NOMO-1 treated with dmso at 0.1 percent for 144 hours (cell line): ENCODE results near the gene AK1.
A peak's percentile ranks its signal among the peaks of the same experiment; 100 is the strongest.

Experiments
- DNase-seq: peaks from one replicate; lab custom pipeline; 2025; ENCODE audit not compliant: unreplicated experiment; lab: John Stamatoyannopoulos, UW

AK1 gene

DNA sequence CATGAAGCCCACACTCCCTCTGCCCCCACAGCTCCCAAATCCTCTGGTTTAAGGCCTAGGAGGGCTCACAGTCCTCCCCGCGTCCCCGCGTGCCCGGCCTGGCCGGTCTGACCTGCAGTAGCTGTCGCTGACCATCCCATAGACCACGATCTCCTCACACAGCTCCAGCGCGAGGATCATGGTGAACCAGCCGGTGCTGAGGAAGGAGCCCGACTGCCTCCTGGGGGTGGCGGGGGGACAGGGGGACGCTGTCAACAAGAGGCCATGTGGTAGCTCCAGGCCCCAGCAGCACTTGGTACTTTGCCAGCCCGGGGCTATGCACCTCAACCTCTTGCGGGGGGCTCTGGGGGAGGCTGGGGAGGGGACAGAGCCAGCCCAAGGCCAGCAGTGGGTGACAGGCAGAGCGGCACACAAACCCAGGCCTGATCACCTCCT lies 32.4 kb upstream of the AK1 start:
- DNase-seq: no peak

DNA sequence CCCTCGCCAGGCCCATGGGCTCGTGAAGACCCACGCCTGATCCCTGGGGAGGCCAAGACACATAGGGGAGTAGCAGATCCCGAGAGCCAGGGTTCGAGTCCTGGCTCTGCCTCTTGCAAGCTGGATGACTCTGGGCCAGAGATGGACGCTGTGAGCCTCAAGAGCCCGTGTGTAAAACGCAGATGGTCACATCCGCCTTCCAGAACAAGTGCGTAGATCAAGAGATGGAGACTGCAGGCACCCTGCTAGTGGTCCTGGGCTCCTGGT lies 31.1 kb upstream of the AK1 start:
- no peak for DNase-seq

DNA sequence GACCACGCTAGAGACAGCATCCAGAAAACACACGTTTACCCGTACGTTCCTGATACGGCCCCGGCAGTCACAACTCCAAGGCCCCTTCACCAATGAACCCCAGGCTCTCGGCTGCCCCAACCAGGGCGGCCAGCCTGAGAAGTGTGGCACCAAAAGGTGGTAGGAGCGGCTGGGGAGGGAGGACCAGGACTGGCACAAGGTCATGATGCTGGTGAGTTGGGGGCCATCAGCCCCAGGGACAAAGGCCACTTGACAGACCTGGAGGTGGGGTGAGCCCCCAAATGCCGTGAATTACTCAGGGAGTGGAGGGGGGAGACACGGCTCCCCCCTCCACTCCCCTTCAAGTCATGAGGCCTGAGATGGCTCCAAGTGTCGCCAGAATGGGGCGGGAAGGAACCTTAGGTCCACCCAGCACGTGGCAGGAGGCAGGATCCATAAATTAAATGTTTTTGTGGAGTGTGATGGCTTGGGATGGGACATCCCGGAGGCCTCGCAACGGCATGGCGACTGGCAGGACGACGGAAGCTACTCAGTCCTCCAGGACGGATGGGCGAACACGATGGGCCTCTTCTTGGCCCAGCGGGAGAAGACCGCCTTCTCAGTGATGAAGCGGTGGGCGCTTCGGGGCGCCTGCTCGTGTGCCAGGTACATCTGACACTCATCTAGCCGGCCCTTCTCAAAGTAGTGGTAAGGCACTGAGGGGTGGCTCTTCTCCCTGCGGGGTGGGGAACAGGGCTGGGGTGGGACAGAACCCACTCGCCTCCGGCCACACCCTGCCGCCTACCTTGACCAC lies 30.6 kb upstream of the AK1 start:
- DNase-seq: no peak

DNA sequence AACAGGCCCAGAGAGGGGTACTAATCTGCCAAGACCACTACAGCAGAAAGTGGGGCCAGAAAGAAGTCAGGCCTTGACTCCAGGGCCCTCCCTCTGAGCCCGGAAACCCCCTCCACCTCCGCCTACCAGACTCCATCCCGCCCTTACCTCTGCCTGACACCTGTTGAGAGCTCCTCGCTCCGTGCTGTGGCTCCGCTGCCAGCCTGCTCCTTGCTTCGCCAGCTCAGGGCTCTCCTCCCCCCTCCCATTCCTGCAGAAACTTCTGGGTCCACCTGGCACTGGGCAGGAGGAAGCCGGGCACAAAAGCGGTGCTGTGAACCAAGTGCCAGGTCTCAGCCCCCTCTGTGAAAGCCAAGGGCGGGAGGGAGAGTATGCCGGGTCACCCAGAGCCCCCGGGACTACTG lies 28.3 kb upstream of the AK1 start:
- no peak for DNase-seq

GRCh38 chr9:127905004-127905728 lies 27.7 kb upstream of the AK1 start:
- DNase-seq: no peak

- peak; percentile 31 for DNase-seq
Measured at GRCh38 chr9:127904561-127905003, 27.1 kb upstream of the AK1 start.

DNA sequence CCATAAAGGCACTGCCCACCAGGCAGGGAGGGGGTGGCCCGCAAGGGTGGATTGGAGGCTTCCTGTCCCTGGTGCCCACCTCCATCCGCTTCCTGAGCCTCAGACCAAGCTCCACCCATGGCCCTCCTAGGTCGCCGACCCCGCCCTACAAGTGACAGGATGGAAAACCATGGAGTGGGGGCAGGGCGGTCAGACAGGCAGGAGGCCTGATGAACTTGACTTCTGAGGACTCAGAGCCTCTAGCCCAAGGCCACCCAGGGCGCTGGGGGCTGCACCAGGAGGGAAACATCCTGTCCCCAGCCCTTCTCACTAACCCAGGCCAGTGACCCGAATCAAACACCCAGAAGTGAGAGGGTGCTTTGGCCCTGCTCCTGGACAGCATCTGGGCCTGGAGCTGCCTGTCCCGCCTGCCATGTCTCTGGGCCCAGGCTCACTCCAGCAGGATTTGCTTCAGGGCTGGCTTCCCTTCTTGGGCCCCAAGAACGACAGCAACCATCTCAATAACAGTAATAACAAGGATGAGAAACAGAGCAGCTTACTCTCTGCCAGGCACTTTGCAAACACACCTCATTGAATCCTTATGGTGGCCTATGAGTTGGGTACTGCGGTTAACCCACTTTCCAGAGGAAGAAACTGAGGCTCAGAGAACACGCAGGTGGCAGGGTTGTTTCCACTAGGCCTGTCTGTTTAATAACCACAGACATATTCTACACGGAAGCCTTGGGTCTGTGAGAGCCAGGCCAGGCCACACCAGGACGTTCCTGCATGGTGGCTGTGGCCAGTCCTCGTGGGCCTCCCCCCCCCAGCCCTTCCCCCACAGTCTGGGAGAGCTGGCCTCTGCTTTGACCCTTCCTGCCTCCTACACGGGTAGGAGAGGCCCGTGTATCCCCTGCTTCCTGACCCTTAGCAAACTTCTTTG lies 26.3 kb upstream of the AK1 start:
- DNase-seq: peak; percentile 53

GRCh38 chr9:127899128-127899943 lies 21.9 kb upstream of the AK1 start, which contains the start of gene ST6GALNAC6:
Gene ST6GALNAC6, minus strand, starts transcription at chr9:127899603. Its CDS starts 1,622 bp downstream, at chr9:127897981.
- peak; percentile 24 for DNase-seq

DNA sequence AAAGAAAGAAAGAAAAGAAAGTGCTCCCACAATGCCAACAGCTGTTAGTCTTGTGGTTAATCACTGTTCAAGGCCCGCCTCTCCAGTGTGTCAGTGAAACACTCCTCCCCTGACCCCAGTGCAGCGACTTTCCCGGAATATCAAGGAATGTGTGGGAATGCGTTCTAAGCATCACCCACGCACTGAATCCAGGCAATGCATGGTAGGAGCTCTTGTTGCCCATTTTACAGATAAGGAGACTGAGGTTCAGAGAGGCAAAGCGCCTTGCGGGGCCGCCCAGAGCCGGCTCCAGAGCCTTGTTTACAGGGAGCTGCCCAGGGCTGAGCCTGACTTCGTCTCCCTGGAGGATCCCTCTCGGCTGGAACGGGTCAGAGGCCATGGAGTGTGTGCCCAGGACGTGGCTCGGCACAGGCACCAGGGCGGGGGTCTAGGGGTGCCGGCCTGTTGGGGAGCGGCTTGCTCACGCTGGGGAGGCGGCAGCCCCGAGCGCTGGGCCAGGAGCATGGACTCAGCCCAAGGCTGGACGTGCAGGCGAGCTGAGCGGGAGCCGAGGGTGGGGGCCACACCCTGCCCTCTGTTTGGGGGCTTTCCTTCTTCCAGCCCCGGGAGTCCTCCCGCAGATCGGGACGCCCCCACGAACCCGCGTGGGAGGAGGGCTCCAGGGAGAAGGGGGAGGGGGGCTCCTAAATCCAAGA lies 21.1 kb upstream of the AK1 start:
- DNase-seq: no peak

DNA sequence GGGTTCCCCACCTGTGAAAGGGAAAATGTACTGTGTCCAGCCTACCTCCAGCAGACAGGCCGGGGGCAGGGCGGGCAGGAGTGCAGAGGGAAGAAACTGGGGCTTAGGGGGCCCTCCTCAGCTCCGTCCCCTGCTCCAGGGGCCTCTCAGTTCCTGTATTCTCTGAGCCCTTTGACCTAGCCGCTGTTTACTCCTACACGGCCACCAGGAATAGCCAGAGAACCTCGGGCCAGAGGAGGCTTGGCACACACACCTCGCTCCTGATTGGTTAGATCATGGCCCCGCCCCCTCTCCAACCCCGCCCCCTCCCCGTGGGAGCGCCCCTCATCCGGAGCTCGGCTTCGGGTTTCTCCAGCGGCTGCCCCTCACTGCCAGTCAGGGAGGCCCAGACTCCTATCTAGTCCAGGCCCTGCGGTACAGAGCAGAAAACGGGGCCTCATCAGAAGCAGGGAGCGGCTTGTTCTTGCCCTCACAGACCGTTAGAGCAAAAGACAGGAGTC lies 19.8 kb upstream of the AK1 start:
- DNase-seq: peak; percentile 68

DNA sequence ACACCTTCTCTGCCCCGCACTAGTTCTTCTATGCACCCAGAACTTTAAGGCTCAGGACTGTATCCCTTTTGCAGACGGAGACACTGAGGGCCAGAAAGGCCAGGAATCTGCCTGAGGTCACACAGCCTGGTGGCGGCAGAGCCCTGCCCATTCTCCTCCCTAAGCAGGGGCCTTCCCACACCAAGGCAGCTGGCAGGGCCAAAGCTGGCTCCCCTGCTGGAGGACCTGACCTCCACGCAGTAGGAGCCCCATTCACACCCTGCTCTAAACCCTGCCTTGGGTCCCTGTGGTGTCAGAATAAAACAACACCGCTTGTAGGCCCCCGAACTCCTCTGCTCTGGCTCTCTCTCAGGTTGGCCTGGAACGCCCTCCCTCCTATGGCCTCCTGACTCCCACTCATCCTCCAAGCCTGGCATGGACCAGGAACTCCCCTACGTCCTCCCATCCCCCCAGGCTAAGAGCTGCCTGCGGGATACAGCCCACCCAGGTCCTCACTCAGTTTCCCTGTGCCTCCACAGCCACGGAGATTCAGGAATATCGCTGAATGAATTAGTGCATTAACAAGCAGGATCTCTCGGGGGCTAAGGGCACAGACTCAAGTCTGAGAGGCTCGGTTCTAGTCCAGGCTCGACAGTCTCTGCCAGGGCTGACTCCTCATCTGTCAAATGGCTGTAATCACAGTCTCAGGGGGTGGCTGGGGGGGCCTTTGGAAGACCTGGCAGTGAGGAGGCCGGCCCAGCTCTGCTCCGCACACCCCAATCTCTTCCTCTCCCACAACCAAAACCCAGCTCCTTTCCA lies 19.1 kb upstream of the AK1 start:
- no peak for DNase-seq

- DNase-seq: no peak
Measured at GRCh38 chr9:127895811-127896210, 18.3 kb upstream of the AK1 start.

GRCh38 chr9:127893392-127893791 lies 15.9 kb upstream of the AK1 start:
- DNase-seq: no peak

GRCh38 chr9:127892831-127893230 lies 15.4 kb upstream of the AK1 start:
- DNase-seq: no peak

- DNase-seq: no peak
Measured at GRCh38 chr9:127890053-127890452, 12.6 kb upstream of the AK1 start.

- DNase-seq: no peak
Measured at GRCh38 chr9:127887792-127888191, 10.3 kb upstream of the AK1 start.

DNA sequence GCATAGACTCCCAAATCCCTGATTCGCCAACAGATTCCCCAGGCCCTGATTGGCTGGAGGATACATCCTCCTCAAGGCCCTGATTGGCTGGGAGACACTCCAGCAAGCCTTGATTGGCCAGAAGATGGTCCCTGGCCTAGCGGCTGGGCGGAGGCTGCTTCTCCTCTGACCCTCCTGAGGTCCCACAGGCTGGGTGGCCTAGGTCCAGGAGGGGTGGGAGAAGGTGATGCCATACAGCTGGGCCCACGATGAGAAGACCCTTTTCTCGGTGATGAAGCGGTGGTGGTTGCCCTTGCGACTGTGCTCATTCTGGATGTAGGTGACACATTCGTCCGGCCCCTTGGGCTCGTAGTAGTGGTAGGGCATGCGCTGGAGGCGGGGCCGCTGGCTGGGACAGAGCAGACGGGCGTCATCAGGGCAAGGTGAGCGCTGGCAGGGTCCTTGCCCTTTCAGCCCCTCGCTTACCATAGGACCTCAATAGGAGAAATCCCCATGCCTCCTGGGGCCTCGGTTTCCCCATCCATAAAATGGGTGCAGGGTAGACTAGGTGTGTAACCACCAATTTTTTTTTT lies 9.0 kb upstream of the AK1 start:
- DNase-seq: no peak

GRCh38 chr9:127885508-127886281 lies 8.2 kb upstream of the AK1 start:
- no peak for DNase-seq
